Cardiac muscle cell (in vitro differentiated cells and primary cell): ENCODE data around the gene NTNG1. TPM values are rescaled to one million over a fixed set of nuclear protein-coding genes. Genes with fewer than 3 reads are reported as not detected.

Source experiments
- DNase-seq, 2 donors: peaks; one replicate each; pipeline versions ENCODE4 v3.0.0 to v3.0.0-alpha.2; 2010 to 2017; ENCODE audit warnings: low read depth in 1 of 2, low spot score in 1 of 2
- H3K27ac ChIP-seq: fragments of 200-600 bp; sonication (generic); 2 replicates; pipeline ENCODE4 v1.5.1; 2016
- H3K27me3 ChIP-seq: fragments of 200-600 bp; sonication (generic); 2 replicates; pipeline ENCODE4 v1.6.0; 2016; ENCODE audit warnings: control low read depth
- H3K36me3 ChIP-seq: fragments of 200-600 bp; sonication (generic); 2 replicates; pipeline ENCODE4 v1.5.1; 2016; ENCODE audit warnings: control low read depth
- H3K4me1 ChIP-seq: fragments of 200-600 bp; sonication (generic); 2 replicates; pipeline ENCODE4 v1.8.1; 2017; ENCODE audit warnings: low read depth, mild to moderate bottlenecking, mixed run types
- H3K4me3 ChIP-seq: fragments of 200-600 bp; sonication (generic); 2 replicates; pipeline ENCODE4 v1.5.1; 2016; ENCODE audit warnings: mild to moderate bottlenecking
- H3K9me3 ChIP-seq: fragments of 200-600 bp; sonication (generic); 2 replicates; pipeline ENCODE4 v1.5.1; 2017; ENCODE audit warnings: low read depth, mild to moderate bottlenecking, control low read depth
- polyA plus RNA-seq: library from polyadenylated mRNA; unstranded; fragments of >200 nt; fragmentation: Nextera tagmentation; extraction: Ambion mirVana; gene quantifications from 2 replicates; pipeline ENCODE4 v1.2.1, GENCODE V29; 2016
- total RNA-seq: library from RNA; depleted of rRNA; stranded (reverse); fragments of >200 nt; gene quantifications from 2 replicates; pipeline ENCODE4 v1.2.3, GENCODE V29; 2016
- TF ChIP-seq, protein P1 (sequence below): IDR thresholded peaks from 2 replicates; pipeline ENCODE4 v1.5.1; 2012; ENCODE audit warnings: low read depth, mild to moderate bottlenecking, low read length

NTNG1 gene
- total and polyA plus RNA-seq, 2 experiments from 2014 or later: 0.12 TPM; not detected in 1

DNA sequence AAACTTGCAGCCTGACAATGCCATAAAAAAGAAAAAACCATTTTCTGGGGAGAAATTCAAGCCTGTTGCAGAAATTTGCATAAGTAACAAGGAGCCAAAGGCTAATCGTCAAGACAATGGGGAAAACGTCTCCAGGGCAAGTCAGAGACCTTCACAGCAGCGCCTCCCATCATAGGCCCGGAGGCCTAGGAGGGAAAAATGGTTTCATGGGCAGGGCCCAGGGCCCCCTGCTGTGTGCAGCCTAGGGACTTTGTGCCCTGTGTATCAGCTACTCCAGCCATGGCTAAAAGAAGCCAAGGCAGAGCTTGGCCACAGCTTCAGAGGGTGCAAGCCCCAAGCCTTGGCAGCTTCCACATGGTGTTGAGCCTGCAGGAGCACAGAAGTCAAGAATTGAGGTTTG is 369.5 kb downstream of the NTNG1 start:
- TF ChIP-seq, protein P1, sequence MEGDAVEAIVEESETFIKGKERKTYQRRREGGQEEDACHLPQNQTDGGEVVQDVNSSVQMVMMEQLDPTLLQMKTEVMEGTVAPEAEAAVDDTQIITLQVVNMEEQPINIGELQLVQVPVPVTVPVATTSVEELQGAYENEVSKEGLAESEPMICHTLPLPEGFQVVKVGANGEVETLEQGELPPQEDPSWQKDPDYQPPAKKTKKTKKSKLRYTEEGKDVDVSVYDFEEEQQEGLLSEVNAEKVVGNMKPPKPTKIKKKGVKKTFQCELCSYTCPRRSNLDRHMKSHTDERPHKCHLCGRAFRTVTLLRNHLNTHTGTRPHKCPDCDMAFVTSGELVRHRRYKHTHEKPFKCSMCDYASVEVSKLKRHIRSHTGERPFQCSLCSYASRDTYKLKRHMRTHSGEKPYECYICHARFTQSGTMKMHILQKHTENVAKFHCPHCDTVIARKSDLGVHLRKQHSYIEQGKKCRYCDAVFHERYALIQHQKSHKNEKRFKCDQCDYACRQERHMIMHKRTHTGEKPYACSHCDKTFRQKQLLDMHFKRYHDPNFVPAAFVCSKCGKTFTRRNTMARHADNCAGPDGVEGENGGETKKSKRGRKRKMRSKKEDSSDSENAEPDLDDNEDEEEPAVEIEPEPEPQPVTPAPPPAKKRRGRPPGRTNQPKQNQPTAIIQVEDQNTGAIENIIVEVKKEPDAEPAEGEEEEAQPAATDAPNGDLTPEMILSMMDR: no peak
- Histone ChIP-seq H3K4me1 (no peaks in the 10 kb centered on the region), H3K9me3 (no peaks in the 10 kb centered on the region), H3K4me3 (no peak overlapping the region), H3K36me3 (no peaks in the 10 kb centered on the region), H3K27me3 (no peaks in the 10 kb centered on the region), H3K27ac (no peak overlapping the region)
- DNase-seq: no peak

DNA sequence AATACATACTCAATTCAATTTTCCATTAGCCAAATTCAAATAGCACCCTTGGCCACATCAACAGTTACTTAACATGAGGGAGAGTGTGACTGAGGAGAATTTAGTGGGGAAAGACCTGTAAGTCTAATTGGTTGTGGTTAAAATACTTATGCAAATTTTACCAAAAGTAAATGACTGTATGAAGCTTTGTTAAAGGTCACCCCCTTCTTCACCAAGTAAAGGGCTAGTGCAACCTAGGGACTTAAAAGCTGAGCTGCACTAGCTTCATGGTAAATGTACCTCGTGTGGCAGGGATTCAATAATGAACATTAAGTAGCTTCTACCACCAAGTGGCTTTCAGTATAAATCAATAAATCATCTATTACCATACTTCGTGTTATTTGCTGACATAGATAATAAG is 372.0 kb downstream of the NTNG1 start:
- H3K27me3 ChIP-seq: no peaks in the 10 kb centered on the region
- H3K4me1 ChIP-seq: no peaks in the 10 kb centered on the region
- no peak overlapping the region for H3K4me3 ChIP-seq
- TF ChIP-seq, protein P1: no peak
- H3K27ac ChIP-seq: no peak overlapping the region
- no peaks in the 10 kb centered on the region for H3K9me3 ChIP-seq
- DNase-seq: no peak
- H3K36me3 ChIP-seq: no peaks in the 10 kb centered on the region

DNA sequence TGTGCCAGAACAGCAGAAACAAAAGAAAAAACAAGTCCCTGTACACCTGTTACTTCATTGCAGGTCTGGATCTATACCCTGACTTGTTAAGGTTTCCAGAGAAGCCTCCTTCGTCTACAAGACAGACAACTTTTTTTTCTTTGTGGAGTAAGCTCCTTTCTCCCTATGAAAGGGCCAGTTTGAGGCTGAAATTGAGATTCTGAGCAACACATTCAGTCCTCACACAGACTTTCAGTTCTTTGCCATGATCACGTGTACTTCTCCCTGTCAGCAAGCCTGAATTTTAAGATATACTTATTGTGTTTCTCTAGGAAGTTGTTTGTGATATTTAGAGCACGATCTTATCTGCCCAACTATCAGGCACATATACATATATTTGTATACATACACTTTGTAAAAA is 374.0 kb downstream of the NTNG1 start:
- H3K27me3 ChIP-seq: no peaks in the 10 kb centered on the region
- TF ChIP-seq, protein P1: no peak

DNA sequence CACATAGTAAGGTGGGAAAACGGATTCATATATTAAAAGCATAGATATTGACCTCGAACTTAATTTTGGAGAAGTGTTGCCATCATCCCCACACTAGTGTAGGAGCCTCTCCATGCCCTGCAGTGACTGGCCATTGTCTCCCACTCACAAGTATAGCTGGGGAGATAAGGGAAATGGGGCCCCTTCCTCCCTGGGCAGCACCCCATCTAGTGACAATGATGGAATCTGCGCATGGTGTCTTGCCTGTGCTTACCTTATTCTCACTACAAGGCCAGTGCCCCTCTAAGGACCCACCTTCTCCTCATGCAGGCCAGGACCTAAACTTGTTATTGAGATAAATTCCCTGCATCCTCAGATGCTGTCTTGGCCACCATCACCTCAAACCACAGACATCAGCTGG is 374.9 kb downstream of the NTNG1 start:
- no peaks in the 10 kb centered on the region for H3K4me1 ChIP-seq
- no peaks in the 10 kb centered on the region for H3K9me3 ChIP-seq
- no peaks in the 10 kb centered on the region for H3K27me3 ChIP-seq
- TF ChIP-seq, protein P1: no peak
- H3K36me3 ChIP-seq: no peaks in the 10 kb centered on the region
- H3K4me3 ChIP-seq: no peak overlapping the region
- no peak overlapping the region for H3K27ac ChIP-seq
- no peak for DNase-seq

More for the DNA sequence above, 374.0 kb downstream of the NTNG1 start:
- no peaks in the 10 kb centered on the region for H3K9me3 ChIP-seq
- H3K4me1 ChIP-seq: no peaks in the 10 kb centered on the region
- DNase-seq: no peak
- H3K4me3 ChIP-seq: no peak overlapping the region
- no peak overlapping the region for H3K27ac ChIP-seq
- no peaks in the 10 kb centered on the region for H3K36me3 ChIP-seq

DNA sequence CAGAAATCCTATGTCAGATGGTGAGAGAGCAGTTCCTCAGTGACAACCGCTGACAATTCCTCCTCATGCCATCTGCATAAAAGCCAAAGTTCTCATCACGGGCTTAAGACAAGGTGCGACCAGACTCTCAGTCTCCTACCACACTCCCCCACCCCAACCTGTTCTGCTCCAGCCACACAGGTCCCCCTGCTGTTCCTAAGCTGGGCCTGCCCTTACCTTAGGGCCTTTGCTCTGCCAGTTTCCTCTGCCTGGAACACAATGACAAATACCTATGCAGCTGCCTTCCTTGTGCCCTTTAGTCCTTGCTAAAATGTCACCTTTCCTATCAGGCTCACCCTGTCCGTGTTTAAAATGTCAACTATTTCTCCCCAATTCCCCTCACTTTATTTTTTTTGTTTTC is 382.2 kb downstream of the NTNG1 start:
- H3K27ac ChIP-seq: no peak overlapping the region
- no peak for DNase-seq
- TF ChIP-seq, protein P1: no peak

DNA sequence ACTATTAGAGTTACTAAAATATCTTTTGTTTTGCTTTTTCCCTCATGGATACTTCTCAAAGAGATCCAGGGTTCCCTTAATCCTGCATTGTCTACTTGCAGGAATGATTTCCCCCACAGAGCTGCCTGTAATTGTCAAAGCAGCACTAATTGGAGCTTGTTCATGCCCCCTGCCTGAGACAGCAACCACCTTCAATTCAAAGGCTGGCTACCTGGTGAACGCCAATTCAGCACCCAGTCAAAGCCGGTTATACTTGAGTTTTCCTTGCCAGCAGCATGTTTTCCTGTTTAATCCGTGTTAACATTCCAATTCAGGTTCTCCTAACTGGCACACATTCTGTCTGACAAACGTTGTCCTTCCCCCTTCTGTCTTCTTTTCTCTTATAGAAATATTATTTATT is 382.9 kb downstream of the NTNG1 start:
- H3K36me3 ChIP-seq: no peaks in the 10 kb centered on the region
- H3K27me3 ChIP-seq: peaks cover 2% of the 10 kb centered on the region
- TF ChIP-seq, protein P1: no peak
- H3K4me3 ChIP-seq: no peak overlapping the region
- DNase-seq: no peak
- H3K9me3 ChIP-seq: no peaks in the 10 kb centered on the region
- no peak overlapping the region for H3K27ac ChIP-seq
- H3K4me1 ChIP-seq: no peaks in the 10 kb centered on the region

More for the DNA sequence above, 382.2 kb downstream of the NTNG1 start:
- Histone ChIP-seq H3K4me3 (no peak overlapping the region), H3K9me3 (no peaks in the 10 kb centered on the region), H3K4me1 (no peaks in the 10 kb centered on the region), H3K27me3 (peaks cover 2% of the 10 kb centered on the region), H3K36me3 (no peaks in the 10 kb centered on the region)
